Sciatic nerve (tissue), 2 donors: Measurements from ENCODE around the gene PURA. TPM values are rescaled to one million over a fixed set of nuclear protein-coding genes. Genes with fewer than 3 reads are reported as not detected.

Source experiments
- ATAC-seq: fragments of 200-7000 bp; cut with Tn5 transposase; one replicate; pipeline ENCODE4 v1.9.1; 2020; ENCODE audit warnings: mild to moderate bottlenecking, moderate library complexity
- DNase-seq: peaks from one replicate; pipeline ENCODE4 v3.0.0-alpha.2; 2020; ENCODE audit warnings: low spot score
- intact Hi-C: fragments of 100-400 bp; cut with DNase I; formaldehyde crosslinking; loops from one replicate; pipeline ENCODE4 v1.14.2; 2022
- total RNA-seq: library from RNA; stranded (reverse); fragmentation: NEBNext Ultra II Directional; extraction: Animal tissue kit (Norgen Biotek cat#: 25700); gene quantifications from one replicate; pipeline ENCODE4 v1.2.1, GENCODE V29; 2021
- donor health status: DM: no; HTN: no; CAD: no.
- donor health status: DM: no; HTN: no; CAD: no.

Gene PURA
- total RNA-seq, 1 donor from 2014 or later: 61.0 TPM

GRCh38 chr5:140108093-140109017 is 5.6 kb upstream of the PURA start:
- no peak for ATAC-seq
- intact Hi-C loops: no loop called here

GRCh38 chr5:140109018-140109758 is 4.7 kb upstream of the PURA start:
- ATAC-seq (no peak), DNase-seq (no peak)
- intact Hi-C loops: no loop called here

More at GRCh38 chr5:140108093-140109017, 5.6 kb upstream of the PURA start:
- peak; percentile 65 for DNase-seq

GRCh38 chr5:140109759-140110645 is 3.9 kb upstream of the PURA start:
- ATAC-seq: no peak
- no peak for DNase-seq
- intact Hi-C loops: no loop called here

GRCh38 chr5:140110646-140110957 is 3.3 kb upstream of the PURA start:
- intact Hi-C loops: no loop called here
- DNase-seq (no peak), ATAC-seq (no peak)

- DNase-seq: no peak
- ATAC-seq: no peak
- intact Hi-C loops: no loop called here
Measured at GRCh38 chr5:140111011-140111858, 2.7 kb upstream of the PURA start.

- ATAC-seq (no peak), DNase-seq (no peak)
- intact Hi-C loops: no loop called here
Measured at GRCh38 chr5:140111859-140112551, 1.9 kb upstream of the PURA start.

GRCh38 chr5:140112685-140113179 is 1.2 kb upstream of the PURA start:
- intact Hi-C loops: no loop called here
- no peak for ATAC-seq
- no peak for DNase-seq

GRCh38 chr5:140113180-140113698 is 670 bp upstream of the PURA start:
- ATAC-seq (peak; percentile 21), DNase-seq (no peak)
- intact Hi-C loops: no loop called here

GRCh38 chr5:140114341-140115185 is 654 bp downstream of the PURA start:
- ATAC-seq: peak; percentile 73
- intact Hi-C loops: loop anchor here (1.0 kb wide), 1 partner anchor 10 kb away; no protein-coding TSS in a partner anchor
- peak; percentile 79 for DNase-seq

GRCh38 chr5:140115186-140115500 is 1.2 kb downstream of the PURA start:
- intact Hi-C loops: no loop called here
- ATAC-seq: no peak
- no peak for DNase-seq

- intact Hi-C loops: no loop called here
- DNase-seq: no peak
- ATAC-seq: no peak
Measured at GRCh38 chr5:140116716-140117115, 2.8 kb downstream of the PURA start.

- intact Hi-C loops: no loop called here
- no peak for ATAC-seq
- no peak for DNase-seq
Measured at GRCh38 chr5:140117523-140117922, 3.6 kb downstream of the PURA start.

GRCh38 chr5:140118302-140118936 is 4.5 kb downstream of the PURA start:
- intact Hi-C loops: no loop called here

GRCh38 chr5:140125637-140126036 is 11.7 kb downstream of the PURA start, which contains the start of gene IGIP:
IGIP (plus strand) TSS chr5:140125937; CDS start chr5:140128477, 2,540 bp downstream.
- no peak for DNase-seq
- no peak for ATAC-seq
- intact Hi-C loops: no loop called here

More at GRCh38 chr5:140118302-140118936, 4.5 kb downstream of the PURA start:
- DNase-seq (no peak), ATAC-seq (no peak)

- no peak for ATAC-seq
- intact Hi-C loops: no loop called here
- DNase-seq: no peak
Measured at GRCh38 chr5:140126315-140127012, 12.6 kb downstream of the PURA start.

GRCh38 chr5:140128376-140128775 is 14.5 kb downstream of the PURA start:
- DNase-seq (no peak), ATAC-seq (no peak)
- intact Hi-C loops: no loop called here
